Embryonic facial prominence (tissue), 1 donor: ENCODE data around the gene RADX.
"Not testable (repeated sequence)": the region's sequence is repeated elsewhere in the genome, so short reads cannot be mapped to it uniquely, and the experiment has no call there.

ENCODE experiments used
- DNase-seq: peaks from one replicate; pipeline ENCODE4 v3.0.0-alpha.2; 2016; ENCODE audit errors: extremely low spot score

The RADX gene

GRCh38 chrX:106611679-106612392 lies at the start of gene RADX:
TSS of gene RADX (plus strand) at chrX:106611978. CDS start at chrX:106612081, 103 bp downstream.
- DNase-seq = peak; percentile 39

GRCh38 chrX:106564986-106565385 lies 46.8 kb upstream of the RADX start:
- no peak for DNase-seq

GRCh38 chrX:106566362-106566761 lies 45.4 kb upstream of the RADX start:
- no peak for DNase-seq

GRCh38 chrX:106581856-106582255 lies 29.9 kb upstream of the RADX start:
- DNase-seq = no peak

- DNase-seq = no peak
Measured at GRCh38 chrX:106585478-106585877, 26.3 kb upstream of the RADX start.

- DNase-seq = no peak
Measured at GRCh38 chrX:106588801-106589200, 23.0 kb upstream of the RADX start.

GRCh38 chrX:106599411-106599810 lies 12.4 kb upstream of the RADX start:
- no peak for DNase-seq

- DNase-seq = no peak
Measured at GRCh38 chrX:106606571-106606970, 5.2 kb upstream of the RADX start.

GRCh38 chrX:106608016-106608415 lies 3.8 kb upstream of the RADX start:
- no peak for DNase-seq

- DNase-seq = no peak
Measured at GRCh38 chrX:106611317-106611678, 480 bp upstream of the RADX start.

- DNase-seq = no peak
Measured at GRCh38 chrX:106612393-106612763, 600 bp downstream of the RADX start.

- DNase-seq = no peak
Measured at GRCh38 chrX:106613277-106613676, 1.5 kb downstream of the RADX start.

- DNase-seq = no peak
Measured at GRCh38 chrX:106615041-106615440, 3.3 kb downstream of the RADX start.

- no peak for DNase-seq
Measured at GRCh38 chrX:106619797-106620196, 8.0 kb downstream of the RADX start.

GRCh38 chrX:106621836-106622235 lies 10.1 kb downstream of the RADX start:
- no peak for DNase-seq

GRCh38 chrX:106626789-106627188 lies 15.0 kb downstream of the RADX start:
- no peak for DNase-seq

GRCh38 chrX:106631615-106632014 lies 19.8 kb downstream of the RADX start:
- DNase-seq = no peak

GRCh38 chrX:106649523-106650428 lies 38.0 kb downstream of the RADX start:
- no peak for DNase-seq

GRCh38 chrX:106653625-106654024 lies 41.8 kb downstream of the RADX start:
- DNase-seq = not testable (repeated sequence)

- no peak for DNase-seq
Measured at GRCh38 chrX:106670631-106671030, 58.9 kb downstream of the RADX start.

GRCh38 chrX:106672527-106672926 lies 60.7 kb downstream of the RADX start:
- no peak for DNase-seq

GRCh38 chrX:106680716-106681115 lies 68.9 kb downstream of the RADX start:
- DNase-seq = no peak

GRCh38 chrX:106684207-106684606 lies 72.4 kb downstream of the RADX start:
- no peak for DNase-seq
